Measurements from ENCODE around the gene ALB.

ALB gene

DNA sequence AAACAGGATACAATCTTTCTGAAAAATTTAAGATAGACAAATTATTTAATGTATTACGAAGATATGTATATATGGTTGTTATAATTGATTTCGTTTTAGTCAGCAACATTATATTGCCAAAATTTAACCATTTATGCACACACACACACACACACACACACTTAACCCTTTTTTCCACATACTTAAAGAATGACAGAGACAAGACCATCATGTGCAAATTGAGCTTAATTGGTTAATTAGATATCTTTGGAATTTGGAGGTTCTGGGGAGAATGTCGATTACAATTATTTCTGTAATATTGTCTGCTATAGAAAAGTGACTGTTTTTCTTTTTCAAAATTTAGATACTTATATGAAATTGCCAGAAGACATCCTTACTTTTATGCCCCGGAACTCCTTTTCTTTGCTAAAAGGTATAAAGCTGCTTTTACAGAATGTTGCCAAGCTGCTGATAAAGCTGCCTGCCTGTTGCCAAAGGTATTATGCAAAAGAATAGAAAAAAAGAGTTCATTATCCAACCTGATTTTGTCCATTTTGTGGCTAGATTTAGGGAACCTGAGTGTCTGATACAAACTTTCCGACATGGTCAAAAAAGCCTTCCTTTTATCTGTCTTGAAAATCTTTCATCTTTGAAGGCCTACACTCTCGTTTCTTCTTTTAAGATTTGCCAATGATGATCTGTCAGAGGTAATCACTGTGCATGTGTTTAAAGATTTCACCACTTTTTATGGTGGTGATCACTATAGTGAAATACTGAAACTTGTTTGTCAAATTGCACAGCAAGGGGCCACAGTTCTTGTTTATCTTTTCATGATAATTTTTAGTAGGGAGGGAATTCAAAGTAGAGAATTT lies 5.2 kb downstream of the ALB start:
- DNase-seq = no peak

DNA sequence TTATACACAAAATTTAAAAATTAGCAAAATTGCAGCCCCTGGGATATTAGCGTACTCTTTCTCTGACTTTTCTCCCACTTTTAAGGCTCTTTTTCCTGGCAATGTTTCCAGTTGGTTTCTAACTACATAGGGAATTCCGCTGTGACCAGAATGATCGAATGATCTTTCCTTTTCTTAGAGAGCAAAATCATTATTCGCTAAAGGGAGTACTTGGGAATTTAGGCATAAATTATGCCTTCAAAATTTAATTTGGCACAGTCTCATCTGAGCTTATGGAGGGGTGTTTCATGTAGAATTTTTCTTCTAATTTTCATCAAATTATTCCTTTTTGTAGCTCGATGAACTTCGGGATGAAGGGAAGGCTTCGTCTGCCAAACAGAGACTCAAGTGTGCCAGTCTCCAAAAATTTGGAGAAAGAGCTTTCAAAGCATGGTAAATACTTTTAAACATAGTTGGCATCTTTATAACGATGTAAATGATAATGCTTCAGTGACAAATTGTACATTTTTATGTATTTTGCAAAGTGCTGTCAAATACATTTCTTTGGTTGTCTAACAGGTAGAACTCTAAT lies 6.0 kb downstream of the ALB start:
- no peak for DNase-seq

DNA sequence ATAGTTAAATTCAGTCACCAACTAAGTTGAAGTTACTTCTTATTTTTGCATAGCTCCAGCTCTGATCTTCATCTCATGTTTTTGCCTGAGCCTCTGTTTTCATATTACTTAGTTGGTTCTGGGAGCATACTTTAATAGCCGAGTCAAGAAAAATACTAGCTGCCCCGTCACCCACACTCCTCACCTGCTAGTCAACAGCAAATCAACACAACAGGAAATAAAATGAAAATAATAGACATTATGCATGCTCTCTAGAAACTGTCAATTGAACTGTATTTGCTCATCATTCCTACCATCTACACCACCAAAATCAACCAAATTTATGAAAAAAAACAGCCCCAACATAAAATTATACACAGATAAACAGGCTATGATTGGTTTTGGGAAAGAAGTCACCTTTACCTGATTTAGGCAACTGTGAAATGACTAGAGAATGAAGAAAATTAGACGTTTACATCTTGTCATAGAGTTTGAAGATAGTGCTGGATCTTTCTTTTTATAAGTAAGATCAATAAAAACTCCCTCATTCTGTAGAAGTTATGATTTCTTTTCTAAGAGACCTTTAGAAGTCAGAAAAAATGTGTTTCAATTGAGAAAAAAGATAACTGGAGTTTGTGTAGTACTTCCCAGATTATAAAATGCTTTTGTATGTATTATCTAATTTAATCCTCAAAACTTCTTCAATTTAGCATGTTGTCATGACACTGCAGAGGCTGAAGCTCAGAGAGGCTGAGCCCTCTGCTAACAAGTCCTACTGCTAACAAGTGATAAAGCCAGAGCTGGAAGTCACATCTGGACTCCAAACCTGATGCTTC lies 7.0 kb downstream of the ALB start:
- no peak for DNase-seq

DNA sequence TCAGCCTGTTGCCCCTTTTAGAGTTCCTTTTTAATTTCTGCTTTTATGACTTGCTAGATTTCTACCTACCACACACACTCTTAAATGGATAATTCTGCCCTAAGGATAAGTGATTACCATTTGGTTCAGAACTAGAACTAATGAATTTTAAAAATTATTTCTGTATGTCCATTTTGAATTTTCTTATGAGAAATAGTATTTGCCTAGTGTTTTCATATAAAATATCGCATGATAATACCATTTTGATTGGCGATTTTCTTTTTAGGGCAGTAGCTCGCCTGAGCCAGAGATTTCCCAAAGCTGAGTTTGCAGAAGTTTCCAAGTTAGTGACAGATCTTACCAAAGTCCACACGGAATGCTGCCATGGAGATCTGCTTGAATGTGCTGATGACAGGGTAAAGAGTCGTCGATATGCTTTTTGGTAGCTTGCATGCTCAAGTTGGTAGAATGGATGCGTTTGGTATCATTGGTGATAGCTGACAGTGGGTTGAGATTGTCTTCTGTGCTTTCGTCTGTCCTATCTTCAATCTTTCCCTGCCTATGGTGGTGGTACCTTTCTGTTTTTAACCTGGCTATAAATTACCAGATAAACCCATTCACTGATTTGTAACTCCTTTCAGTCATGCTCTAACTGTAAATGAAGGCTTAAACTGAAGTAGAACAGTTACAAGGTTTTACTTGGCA lies 7.8 kb downstream of the ALB start:
- no peak for DNase-seq

DNA sequence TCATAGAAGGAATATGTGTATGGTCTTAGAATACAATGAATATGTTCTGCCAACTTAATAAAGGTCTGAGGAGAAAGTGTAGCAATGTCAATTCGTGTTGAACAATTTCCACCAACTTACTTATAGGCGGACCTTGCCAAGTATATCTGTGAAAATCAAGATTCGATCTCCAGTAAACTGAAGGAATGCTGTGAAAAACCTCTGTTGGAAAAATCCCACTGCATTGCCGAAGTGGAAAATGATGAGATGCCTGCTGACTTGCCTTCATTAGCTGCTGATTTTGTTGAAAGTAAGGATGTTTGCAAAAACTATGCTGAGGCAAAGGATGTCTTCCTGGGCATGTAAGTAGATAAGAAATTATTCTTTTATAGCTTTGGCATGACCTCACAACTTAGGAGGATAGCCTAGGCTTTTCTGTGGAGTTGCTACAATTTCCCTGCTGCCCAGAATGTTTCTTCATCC lies 9.2 kb downstream of the ALB start:
- DNase-seq = no peak

DNA sequence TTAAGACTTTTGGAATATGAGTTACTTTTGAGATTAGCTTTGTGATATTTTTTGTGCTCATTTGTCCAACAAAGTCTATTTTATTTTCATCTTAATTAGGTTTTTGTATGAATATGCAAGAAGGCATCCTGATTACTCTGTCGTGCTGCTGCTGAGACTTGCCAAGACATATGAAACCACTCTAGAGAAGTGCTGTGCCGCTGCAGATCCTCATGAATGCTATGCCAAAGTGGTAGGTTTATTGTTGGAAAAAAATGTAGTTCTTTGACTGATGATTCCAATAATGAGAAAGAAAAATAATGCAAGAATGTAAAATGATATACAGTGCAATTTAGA lies 10.8 kb downstream of the ALB start:
- no peak for DNase-seq

DNA sequence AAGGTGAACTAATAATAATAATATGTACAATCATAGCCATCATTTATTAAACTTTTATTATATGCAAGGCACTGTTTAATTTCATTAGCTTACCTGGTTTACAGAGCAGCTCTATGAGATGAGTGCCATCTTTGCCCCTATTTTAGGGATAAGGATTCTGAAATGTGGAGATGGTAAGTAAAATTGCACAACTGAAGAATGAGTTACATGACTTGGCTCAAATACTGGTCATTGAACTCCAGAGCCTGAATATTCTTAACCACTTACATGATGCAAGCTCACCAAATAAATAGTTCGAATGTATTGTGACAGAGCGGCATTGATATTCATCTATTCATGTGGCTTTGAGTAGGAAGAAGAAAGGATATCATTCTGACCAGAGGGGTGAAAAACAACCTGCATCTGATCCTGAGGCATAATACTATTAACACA lies 11.7 kb downstream of the ALB start:
- DNase-seq = no peak

DNA sequence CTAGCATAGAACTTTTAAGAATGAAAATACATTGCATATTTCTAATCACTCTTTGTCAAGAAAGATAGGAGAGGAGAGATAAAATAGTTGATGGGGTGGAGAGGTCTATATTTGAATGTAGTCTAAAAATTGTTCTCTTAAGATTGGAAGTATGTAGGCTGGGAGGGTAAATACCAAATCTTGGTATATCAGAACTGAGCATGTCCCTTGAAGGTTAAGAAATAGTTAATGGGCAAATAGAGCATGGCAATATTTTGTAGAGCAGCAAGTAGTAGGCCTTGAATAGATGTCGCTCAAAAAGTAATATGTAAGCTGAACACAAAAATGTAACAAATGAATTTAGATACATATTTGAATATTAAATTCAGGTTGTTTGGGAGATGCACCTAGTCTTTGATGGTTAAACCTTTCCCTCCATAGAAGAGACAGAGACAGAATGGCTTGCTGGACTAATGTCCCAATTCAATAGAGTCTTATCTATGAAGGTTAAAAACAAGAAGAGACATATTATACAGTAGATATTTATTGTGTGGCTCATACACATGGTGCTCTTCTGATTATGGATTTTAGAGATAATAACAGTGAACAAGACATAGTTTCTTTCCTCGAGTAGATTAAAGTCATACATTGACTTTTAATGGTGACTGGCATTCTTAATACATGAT lies 12.5 kb downstream of the ALB start:
- DNase-seq = no peak

DNA sequence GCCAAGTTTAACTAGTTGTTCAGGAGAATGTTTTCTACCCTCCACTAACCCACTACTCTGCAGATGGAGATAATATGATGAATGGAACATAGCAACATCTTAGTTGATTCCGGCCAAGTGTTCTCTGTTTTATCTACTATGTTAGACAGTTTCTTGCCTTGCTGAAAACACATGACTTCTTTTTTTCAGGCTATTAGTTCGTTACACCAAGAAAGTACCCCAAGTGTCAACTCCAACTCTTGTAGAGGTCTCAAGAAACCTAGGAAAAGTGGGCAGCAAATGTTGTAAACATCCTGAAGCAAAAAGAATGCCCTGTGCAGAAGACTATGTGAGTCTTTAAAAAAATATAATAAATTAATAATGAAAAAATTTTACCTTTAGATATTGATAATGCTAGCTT lies 13.3 kb downstream of the ALB start:
- no peak for DNase-seq

DNA sequence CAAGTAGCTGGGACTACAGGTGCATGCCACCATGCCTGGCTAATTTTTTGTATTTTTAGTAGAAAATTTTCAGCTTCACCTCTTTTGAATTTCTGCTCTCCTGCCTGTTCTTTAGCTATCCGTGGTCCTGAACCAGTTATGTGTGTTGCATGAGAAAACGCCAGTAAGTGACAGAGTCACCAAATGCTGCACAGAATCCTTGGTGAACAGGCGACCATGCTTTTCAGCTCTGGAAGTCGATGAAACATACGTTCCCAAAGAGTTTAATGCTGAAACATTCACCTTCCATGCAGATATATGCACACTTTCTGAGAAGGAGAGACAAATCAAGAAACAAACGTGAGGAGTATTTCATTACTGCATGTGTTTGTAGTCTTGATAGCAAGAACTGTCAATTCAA lies 13.9 kb downstream of the ALB start:
- no peak for DNase-seq

DNA sequence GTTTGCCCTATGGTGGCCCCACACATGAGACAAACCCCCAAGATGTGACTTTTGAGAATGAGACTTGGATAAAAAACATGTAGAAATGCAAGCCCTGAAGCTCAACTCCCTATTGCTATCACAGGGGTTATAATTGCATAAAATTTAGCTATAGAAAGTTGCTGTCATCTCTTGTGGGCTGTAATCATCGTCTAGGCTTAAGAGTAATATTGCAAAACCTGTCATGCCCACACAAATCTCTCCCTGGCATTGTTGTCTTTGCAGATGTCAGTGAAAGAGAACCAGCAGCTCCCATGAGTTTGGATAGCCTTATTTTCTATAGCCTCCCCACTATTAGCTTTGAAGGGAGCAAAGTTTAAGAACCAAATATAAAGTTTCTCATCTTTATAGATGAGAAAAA lies 14.6 kb downstream of the ALB start:
- no peak for DNase-seq

DNA sequence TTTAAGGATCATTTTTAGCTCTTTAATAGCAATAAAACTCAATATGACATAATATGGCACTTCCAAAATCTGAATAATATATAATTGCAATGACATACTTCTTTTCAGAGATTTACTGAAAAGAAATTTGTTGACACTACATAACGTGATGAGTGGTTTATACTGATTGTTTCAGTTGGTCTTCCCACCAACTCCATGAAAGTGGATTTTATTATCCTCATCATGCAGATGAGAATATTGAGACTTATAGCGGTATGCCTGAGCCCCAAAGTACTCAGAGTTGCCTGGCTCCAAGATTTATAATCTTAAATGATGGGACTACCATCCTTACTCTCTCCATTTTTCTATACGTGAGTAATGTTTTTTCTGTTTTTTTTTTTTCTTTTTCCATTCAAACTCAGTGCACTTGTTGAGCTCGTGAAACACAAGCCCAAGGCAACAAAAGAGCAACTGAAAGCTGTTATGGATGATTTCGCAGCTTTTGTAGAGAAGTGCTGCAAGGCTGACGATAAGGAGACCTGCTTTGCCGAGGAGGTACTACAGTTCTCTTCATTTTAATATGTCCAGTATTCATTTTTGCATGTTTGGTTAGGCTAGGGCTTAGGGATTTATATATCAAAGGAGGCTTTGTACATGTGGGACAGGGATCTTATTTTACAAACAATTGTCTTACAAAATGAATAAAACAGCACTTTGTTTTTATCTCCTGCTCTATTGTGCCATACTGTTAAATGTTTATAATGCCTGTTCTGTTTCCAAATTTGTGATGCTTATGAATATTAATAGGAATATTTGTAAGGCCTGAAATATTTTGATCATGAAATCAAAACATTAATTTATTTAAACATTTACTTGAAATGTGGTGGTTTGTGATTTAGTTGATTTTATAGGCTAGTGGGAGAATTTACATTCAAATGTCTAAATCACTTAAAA lies 15.3 kb downstream of the ALB start:
- DNase-seq = no peak

DNA sequence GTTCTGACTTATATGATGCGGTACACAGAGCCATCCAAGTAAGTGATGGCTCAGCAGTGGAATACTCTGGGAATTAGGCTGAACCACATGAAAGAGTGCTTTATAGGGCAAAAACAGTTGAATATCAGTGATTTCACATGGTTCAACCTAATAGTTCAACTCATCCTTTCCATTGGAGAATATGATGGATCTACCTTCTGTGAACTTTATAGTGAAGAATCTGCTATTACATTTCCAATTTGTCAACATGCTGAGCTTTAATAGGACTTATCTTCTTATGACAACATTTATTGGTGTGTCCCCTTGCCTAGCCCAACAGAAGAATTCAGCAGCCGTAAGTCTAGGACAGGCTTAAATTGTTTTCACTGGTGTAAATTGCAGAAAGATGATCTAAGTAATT lies 16.5 kb downstream of the ALB start:
- DNase-seq = no peak

DNA sequence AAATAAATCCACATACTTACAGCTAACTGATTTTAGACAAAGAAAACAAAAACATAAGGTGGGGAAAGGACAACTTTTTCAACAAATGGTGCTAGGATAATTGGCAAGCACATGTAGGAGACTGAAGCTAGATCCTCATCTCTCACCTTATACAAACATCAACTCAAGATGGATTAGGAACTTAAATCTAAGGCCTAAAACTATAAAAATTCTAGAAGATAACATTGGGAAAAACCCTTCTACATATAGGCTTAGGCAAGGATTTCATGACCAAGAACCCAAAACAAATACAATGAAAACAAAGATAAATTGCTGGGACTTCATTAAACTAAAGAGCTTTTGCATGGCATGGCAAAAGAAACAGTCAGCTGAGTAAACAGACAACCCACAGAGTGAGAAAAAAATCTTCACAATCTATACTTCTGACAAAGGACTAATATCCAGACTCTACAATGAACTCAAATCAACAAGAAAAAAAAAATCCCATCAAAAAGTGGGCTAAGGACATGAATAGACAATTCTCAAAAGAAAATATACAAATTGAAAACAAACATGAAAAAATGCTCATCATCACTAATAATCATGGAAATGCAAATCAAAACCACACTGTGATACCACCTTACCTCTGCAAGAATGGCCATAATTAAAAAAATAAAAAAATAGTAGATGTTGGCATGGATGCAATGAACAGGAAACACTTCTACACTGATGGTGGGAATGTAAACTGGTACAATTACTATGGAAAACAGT lies 17.8 kb downstream of the ALB start:
- no peak for DNase-seq

DNA sequence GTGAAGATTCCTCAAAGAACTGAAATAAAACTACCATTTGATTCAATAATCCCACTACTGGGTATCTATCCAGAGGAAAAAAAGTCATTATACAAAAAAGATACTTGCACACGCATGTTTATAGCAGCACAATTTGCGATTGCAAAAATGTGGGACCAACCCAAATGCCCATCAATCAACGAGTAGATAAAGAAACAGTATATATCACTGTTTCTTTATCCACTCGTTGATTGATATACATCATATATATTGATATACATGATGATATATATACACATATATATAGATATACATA lies 18.3 kb downstream of the ALB start:
- no peak for DNase-seq

DNA sequence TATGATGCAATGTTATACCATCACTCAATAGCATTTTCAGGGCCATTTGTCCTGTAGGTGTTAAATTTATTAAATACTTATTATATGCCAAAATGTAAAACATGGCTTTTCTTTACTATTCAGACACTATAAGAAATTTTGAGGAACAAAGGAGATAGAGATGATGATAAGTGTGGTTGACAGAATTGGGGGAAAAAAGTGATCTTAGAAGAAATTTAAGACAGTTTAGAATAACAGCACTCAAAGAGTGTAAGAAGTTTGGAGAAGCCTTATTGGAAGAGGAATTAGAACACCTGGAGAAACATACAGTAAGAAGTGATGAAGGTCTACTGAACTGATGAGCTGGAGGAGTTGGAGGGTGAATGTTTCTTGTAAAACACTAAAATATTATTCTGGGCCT lies 19.1 kb downstream of the ALB start:
- no peak for DNase-seq

DNA sequence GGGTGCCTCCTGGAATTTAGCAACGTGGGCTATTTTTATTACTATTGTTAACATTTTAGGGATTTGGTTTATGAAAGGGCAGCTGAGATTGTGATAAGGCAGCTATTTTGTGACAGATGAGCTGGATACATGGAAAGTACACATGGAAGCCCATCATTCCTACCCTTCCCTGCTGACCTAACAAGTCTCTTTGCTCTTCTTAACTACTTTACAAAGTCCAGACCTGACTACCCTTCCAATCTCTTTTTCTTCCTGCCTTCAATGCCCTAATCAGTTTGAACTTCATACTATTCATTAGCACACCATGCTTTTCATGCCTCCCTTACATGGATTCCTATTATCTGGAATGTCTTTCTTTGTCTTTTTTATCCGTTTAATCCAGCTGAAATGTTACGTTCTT lies 22.6 kb downstream of the ALB start:
- DNase-seq = no peak

DNA sequence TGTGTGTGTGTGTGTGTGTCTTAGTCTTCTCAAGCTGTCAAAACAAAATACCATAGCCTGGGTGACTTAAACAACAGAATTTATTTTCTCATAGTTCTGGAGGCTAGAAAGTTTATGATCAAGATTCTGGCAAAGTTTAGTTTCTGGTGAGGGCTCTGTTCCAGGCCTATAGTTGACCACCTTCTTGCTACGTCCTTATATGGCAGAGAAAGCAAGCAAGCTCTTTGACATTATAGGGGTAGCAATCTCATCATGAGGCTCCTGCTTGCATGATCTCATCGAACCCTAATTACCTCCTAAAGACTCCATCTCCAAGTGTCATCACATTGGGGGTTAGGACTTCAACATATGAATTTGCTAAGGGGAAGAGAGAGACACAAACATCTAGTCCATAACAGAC lies 25.0 kb downstream of the ALB start:
- no peak for DNase-seq

DNA sequence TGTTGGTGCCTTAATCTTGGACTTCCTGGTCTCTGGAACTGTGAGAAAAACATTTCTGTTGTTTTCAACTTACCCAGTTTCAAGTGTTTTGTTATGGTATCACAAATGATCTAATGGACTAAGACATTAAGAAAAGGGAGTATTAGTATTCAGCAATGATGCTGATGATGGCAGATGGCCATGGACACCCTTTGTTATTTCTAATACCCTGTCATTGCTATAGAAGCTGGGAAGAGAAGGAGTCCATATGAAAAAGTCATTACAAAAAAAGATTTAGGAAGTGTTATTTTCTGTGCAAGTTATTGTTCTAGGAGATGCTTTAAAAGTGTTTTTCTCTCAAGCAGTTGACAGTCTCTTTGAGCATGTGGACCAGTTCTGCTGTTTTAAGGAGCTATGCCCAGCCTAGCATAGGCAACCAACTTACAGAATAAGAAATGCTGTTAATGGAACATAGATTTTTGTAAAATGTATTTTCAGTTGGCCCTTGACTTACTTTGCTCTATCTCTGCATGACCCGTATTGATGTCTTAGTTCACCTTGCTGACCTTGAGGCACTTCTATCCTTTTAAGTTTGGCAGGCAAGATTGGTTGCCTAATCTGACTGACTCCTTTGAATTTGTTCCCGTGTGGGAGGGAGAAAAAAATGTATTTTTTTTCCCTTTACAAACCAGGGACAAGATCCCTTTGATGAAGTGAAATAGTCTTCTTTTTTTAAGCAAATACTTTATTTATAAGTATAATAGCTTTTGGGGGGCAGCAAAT lies 25.9 kb downstream of the ALB start:
- DNase-seq = no peak

DNA sequence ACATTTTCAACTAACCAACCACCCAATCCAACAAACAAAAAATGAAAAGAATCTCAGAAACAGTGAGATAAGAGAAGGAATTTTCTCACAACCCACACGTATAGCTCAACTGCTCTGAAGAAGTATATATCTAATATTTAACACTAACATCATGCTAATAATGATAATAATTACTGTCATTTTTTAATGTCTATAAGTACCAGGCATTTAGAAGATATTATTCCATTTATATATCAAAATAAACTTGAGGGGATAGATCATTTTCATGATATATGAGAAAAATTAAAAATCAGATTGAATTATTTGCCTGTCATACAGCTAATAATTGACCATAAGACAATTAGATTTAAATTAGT lies 27.7 kb downstream of the ALB start:
- no peak for DNase-seq

Measured in RPMI8226 (cell line).